Measurements from ENCODE around the gene FBXO7.

FBXO7 gene

GRCh38 chr22:32489377-32489776, 14.8 kb downstream of the FBXO7 start:
- DNase-seq (ENCODE audit: low read depth in 2 of 2, low spot score in 1 of 2): no peak

DNA sequence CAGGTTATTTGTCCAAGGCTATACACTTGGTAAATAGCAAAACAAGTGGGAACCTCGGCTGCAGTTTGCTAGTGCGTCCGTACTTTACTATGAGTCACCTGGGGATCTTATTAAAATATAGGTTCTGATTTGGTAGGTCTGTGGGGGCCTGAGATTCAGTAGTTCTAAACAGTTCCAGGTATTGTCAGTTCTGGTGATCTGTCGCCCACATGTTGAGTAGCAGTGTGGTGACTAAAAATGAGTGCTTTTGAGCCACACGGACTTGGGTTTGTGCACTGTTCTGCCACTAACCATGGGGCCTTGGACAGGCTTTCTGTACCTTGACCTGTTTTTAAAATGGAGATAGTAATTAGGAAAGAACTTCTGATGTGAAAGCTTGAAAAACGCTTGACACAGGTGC, 15.7 kb downstream of the FBXO7 start:
- DNase-seq (ENCODE audit: low read depth in 2 of 2, low spot score in 1 of 2): no peak

GRCh38 chr22:32492111-32492510, 17.5 kb downstream of the FBXO7 start:
- DNase-seq (ENCODE audit: low read depth in 2 of 2, low spot score in 1 of 2): no peak

DNA sequence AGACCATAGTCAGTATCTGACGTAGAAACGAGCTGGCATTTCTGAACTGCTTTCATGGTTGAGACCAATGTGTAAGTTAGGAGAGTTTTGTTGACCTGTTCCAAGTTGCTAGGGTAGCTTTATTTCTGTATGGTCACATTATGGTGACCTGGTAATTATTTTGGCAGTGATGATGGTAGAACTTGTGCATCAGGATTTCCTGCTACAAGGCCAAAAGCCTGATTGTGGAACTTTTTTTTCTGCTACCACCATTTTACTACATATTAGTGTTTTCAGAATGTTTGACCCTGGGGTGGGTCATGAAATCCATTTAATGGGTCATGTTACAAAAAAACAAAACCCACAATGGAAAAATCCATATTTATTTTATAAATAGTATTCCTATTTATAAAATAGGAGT, 18.9 kb downstream of the FBXO7 start:
- no peak for DNase-seq (ENCODE audit: low read depth in 2 of 2, low spot score in 1 of 2)

- no peak for DNase-seq (ENCODE audit: low read depth in 2 of 2, low spot score in 1 of 2)
Observed at GRCh38 chr22:32494971-32495370, 20.4 kb downstream of the FBXO7 start.

- DNase-seq (ENCODE audit: low read depth in 2 of 2, low spot score in 1 of 2): no peak
Observed at GRCh38 chr22:32499666-32500065, 25.1 kb downstream of the FBXO7 start.

DNA sequence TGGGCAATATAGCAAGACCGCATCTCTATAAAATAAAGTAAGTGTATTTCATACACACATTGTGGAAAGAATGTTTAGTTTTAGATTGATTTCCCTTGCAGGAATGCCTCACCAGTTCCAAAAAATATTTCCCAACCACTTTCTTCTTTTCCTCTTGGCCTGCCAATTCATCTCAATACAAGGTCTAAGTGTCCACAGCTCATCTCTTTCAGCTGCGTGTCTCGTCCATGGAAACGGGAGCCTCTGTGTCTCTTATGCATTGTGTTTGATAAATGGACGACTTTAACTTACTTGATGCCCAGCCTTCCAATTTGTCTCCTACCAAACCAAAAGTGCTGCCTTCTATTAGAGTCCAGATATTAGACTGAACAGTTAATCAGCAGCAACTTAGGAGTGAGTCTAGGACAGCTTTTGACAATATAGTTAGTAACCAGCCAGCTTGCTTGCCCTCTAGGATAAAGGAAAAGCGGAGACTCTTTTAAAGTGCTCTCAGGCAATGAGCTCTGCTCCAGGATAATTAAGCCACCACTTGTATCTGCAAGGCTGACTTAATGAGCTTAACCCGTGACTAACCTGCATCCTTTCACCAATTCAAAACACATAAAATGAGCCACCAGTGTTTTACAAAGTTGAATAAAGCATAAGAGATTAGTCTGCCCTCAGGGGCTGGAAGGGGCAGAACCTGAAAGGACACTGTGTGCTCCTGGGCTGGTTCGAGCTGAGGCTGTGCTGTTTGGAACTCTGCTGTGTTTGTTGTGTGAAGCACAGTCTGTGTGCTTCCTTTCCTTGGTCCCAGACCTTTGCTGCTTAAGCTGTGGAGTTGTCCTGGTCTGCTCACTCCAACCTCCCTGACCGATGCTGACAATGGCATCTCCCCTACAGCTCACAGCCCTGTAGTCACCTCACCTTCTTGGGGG, 27.5 kb downstream of the FBXO7 start:
- no peak for DNase-seq (ENCODE audit: low read depth in 2 of 2, low spot score in 1 of 2)

GRCh38 chr22:32509045-32509444, 34.4 kb downstream of the FBXO7 start:
- DNase-seq (ENCODE audit: low read depth in 2 of 2, low spot score in 1 of 2): no peak

DNA sequence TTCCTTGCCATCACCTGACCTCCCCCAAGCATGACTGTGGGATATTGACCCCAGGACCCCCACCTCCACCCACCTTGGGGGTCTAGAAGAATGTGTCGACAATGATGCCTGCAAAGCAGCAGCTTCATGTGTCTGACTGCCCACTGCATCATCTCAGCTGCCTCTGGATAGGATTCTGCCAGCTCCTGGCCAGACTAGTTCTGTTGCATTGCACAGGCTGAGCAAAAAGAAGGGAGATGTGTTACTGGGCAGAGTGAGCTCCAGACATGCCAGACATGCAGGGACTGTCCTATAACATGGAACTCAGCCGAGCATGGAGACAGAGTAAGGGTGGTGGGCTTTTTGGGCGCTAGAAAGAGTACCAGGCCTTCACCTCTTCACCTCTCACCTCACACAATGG, 36.7 kb downstream of the FBXO7 start:
- no peak for DNase-seq (ENCODE audit: low read depth in 2 of 2, low spot score in 1 of 2)

DNA sequence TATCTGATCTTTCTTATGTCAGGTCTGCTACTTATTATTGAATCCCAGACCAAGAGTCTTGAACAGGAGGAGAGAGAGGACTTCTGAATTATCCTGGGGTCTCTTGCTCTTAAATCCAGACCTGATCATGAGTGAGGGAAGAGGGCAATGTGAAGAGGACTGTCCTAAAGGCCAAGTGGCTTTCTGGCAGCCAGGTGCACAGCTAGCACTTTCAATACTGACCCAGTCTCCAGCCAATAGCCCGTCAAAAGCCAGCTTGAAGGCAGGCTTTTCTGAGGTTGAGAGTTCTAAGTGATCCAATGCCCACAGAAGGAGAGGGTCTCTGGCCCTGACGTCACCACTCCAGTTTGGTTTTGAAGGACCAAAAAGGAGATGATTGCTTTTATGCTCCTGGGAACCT, 37.2 kb downstream of the FBXO7 start:
- DNase-seq (ENCODE audit: low read depth in 2 of 2, low spot score in 1 of 2): no peak

DNA sequence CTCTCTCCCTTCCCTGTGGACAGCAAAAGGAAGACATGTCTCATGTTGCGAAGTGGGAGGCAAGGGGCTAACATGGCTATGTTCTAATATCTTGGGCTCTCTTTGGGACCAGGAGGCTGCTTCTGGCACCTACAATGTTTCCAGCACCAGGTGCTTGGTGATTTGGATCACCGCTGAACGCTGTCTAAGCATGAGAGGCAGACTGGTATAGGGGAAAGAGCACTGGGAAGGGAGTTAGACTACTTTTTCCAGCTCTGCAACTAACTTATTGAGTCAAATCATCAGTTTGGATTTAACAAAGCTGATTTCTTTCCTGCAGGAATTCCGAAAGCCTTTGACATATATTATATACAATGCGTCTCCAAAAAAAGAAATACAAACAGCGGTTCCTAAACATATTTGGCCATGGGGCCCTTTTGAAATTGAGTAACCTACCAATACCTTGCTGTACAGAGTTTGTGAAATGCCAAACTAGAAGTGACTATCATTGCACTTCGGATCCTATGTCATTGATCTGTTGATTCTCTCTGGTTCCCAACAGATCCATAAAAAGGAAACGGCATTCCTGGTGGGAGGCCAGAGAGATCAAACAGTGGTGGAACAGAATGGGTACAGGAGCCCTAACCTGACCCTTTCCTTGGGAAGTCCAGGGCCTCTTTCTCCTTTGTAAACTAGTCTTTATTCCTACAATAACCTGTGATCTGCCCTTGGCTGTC, 37.8 kb downstream of the FBXO7 start:
- no peak for DNase-seq (ENCODE audit: low read depth in 2 of 2, low spot score in 1 of 2)

GRCh38 chr22:32515084-32515483, 40.5 kb downstream of the FBXO7 start:
- DNase-seq (ENCODE audit: low read depth in 2 of 2, low spot score in 1 of 2): no peak

GRCh38 chr22:32517488-32517887, 42.9 kb downstream of the FBXO7 start:
- DNase-seq (ENCODE audit: low read depth in 2 of 2, low spot score in 1 of 2): no peak

- no peak for DNase-seq (ENCODE audit: low read depth in 2 of 2, low spot score in 1 of 2)
Observed at GRCh38 chr22:32517921-32518320, 43.3 kb downstream of the FBXO7 start.

DNA sequence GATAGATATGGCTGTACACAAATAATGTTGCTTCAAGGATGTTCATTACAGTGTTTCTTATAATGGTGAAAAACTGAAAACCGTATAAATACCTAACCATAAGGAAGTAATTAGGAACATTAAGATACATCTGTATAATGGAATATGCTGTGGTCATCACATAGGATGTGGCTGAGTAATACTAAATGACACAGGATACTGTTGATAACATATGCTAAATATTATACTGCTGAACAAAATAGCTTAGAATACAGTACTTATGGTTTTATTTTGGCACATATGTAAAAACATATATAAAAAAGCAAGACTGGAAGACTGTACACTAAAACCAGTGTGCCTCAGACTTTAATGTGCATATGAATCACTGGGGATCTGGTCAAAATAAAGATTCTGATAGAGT, 43.8 kb downstream of the FBXO7 start:
- DNase-seq (ENCODE audit: low read depth in 2 of 2, low spot score in 1 of 2): no peak

- no peak for DNase-seq (ENCODE audit: low read depth in 2 of 2, low spot score in 1 of 2)
Observed at GRCh38 chr22:32518848-32519247, 44.2 kb downstream of the FBXO7 start.

GRCh38 chr22:32520612-32521011, 46.0 kb downstream of the FBXO7 start:
- DNase-seq (ENCODE audit: low read depth in 2 of 2, low spot score in 1 of 2): no peak

DNA sequence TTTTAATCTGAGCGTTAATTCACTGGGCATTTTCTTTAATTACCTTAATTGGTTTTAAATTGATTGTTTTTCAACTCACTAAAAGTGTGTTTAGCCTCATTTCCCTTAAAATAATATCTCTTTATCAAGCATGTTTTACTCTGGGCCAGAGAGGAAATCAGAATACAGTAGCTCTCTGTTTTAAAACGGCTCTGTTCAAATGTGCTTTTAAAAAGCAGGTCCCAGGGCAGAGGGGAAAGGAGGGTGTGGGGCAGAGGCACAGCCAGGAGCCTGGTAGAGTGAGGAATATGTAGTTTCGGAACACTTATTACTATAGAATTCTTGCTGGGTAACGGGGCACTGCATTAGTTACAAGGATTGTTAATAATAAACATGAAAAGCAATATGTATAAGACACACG, 47.6 kb downstream of the FBXO7 start:
- DNase-seq (ENCODE audit: low read depth in 2 of 2, low spot score in 1 of 2): no peak

- no peak for DNase-seq (ENCODE audit: low read depth in 2 of 2, low spot score in 1 of 2)
Observed at GRCh38 chr22:32527756-32528155, 53.1 kb downstream of the FBXO7 start.

DNA sequence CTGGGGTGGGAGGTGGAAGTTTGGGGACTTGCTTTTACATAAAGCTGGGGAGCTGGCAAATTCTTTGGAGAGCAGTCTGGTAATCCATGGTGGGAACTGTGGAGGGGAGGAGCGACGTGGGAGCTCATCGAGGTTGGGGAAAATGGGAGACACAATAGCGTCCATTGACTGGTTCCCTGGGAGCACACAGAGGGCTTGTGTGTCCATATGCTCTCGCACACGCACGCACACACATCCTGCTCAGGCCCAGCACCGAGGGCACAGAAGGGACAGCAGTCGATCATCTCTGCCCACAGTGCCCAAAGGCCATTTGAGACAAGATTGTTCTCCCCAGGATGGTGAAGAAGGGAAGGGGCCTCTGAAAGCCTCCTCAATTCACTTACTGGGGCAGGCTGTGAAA, 53.7 kb downstream of the FBXO7 start:
- no peak for DNase-seq (ENCODE audit: low read depth in 2 of 2, low spot score in 1 of 2)

GRCh38 chr22:32528984-32529982, 54.7 kb downstream of the FBXO7 start:
- peak; percentile 16 to 35 for DNase-seq (ENCODE audit: low read depth in 2 of 2, low spot score in 1 of 2)
